WTC11 (cell line): Measurements from ENCODE around the gene KIAA0232. TPM values are rescaled to one million over a fixed set of nuclear protein-coding genes. Genes with fewer than 3 reads are reported as not detected.

Source experiments
- ATAC-seq: fragments of 200-7000 bp; cut with Tn5 transposase; 2 replicates; pipeline ENCODE4 v1.10.0; 2021; ENCODE audit warnings: mild to moderate bottlenecking, moderate library complexity
- CTCF ChIA-PET: fragments of 300-600 bp; sonication (Branson Sonifier 250); formaldehyde crosslinking; loops from one replicate; lab custom pipeline; 2021; ENCODE audit warnings: antibody characterized with exemption; lab: Charles Lee
- POLR2A ChIA-PET: fragments of 350-600 bp; sonication (Branson Sonifier 250); formaldehyde crosslinking; loops from one replicate; lab custom pipeline; 2021; ENCODE audit warnings: antibody characterized with exemption; lab: Charles Lee
- DNase-seq: peaks from one replicate; pipeline ENCODE4 v3.0.0; 2021; ENCODE audit warnings: low spot score
- H3K27ac Mint-ChIP-seq: 2 replicates; pipeline ENCODE4 v1.8.0; 2021; ENCODE audit warnings: mixed read lengths
- H3K27me3 Mint-ChIP-seq: 2 replicates; pipeline ENCODE4 v1.8.0; 2021; ENCODE audit warnings: low read depth, mild to moderate bottlenecking, moderate library complexity, mixed read lengths
- H3K36me3 Mint-ChIP-seq: 2 replicates; pipeline ENCODE4 v1.8.0; 2021; ENCODE audit warnings: mixed read lengths
- H3K4me1 Mint-ChIP-seq: 2 replicates; pipeline ENCODE4 v1.8.0; 2022; ENCODE audit warnings: mixed read lengths
- H3K4me3 Mint-ChIP-seq: 2 replicates; pipeline ENCODE4 v1.8.0; 2021; ENCODE audit warnings: mild to moderate bottlenecking, moderate library complexity, mixed read lengths
- H3K9me3 Mint-ChIP-seq: 2 replicates; pipeline ENCODE4 v1.8.0; 2021; ENCODE audit warnings: mixed read lengths
- ARID4B ChIP-seq: sonication (generic); formaldehyde crosslinking; IDR thresholded peaks from 2 replicates; pipeline ENCODE4 v1.8.0; 2023; ENCODE audit warnings: missing genetic modification reagents, mild to moderate bottlenecking, borderline replicate concordance
- CREM ChIP-seq: sonication (generic); formaldehyde crosslinking; IDR thresholded peaks from 2 replicates; pipeline ENCODE4 v1.8.1; 2022; ENCODE audit warnings: mild to moderate bottlenecking, missing genetic modification reagents, moderate library complexity
- ELF4 ChIP-seq: sonication (generic); formaldehyde crosslinking; IDR thresholded peaks from 2 replicates; pipeline ENCODE4 v1.8.1; 2022; ENCODE audit warnings: low read depth, mild to moderate bottlenecking, moderate library complexity, missing genetic modification reagents
- ESRRA ChIP-seq: sonication (generic); formaldehyde crosslinking; IDR thresholded peaks from 2 replicates; pipeline ENCODE4 v1.8.1; 2022; ENCODE audit warnings: mild to moderate bottlenecking, missing genetic modification reagents, borderline replicate concordance
- ETV6 ChIP-seq: sonication (generic); formaldehyde crosslinking; IDR thresholded peaks from 2 replicates; pipeline ENCODE4 v1.8.1; 2022; ENCODE audit warnings: mild to moderate bottlenecking, missing genetic modification reagents
- GABPB1 ChIP-seq: sonication (generic); formaldehyde crosslinking; IDR thresholded peaks from 2 replicates; pipeline ENCODE4 v1.8.1; 2023; ENCODE audit warnings: mild to moderate bottlenecking, missing genetic modification reagents
- JAZF1 ChIP-seq: fragments of 250-450 bp; sonication (Bioruptor Pico); IDR thresholded peaks from 2 replicates; pipeline ENCODE4 v1.9.0; 2021; ENCODE audit warnings: moderate library complexity, mild to moderate bottlenecking, inconsistent platforms
- JUN ChIP-seq: sonication (generic); formaldehyde crosslinking; IDR thresholded peaks from 2 replicates; pipeline ENCODE4 v1.8.0; 2023; ENCODE audit warnings: mild to moderate bottlenecking, missing genetic modification reagents
- OVOL2 ChIP-seq: fragments of 250-450 bp; sonication (Bioruptor Pico); IDR thresholded peaks from 2 replicates; pipeline ENCODE4 v1.9.0; 2021; ENCODE audit warnings: mild to moderate bottlenecking, borderline replicate concordance
- SMAD4 ChIP-seq: sonication (generic); formaldehyde crosslinking; IDR thresholded peaks from 2 replicates; pipeline ENCODE4 v1.8.0; 2022; ENCODE audit warnings: mild to moderate bottlenecking, missing genetic modification reagents
- ZNF423 ChIP-seq: fragments of 250-450 bp; sonication (Bioruptor Pico); IDR thresholded peaks from 2 replicates; pipeline ENCODE4 v2.1.2; 2022; ENCODE audit warnings: mild to moderate bottlenecking, moderate library complexity
- total RNA-seq: library from RNA; stranded (reverse); gene quantifications from 3 replicates; pipeline ENCODE4 v1.2.3, GENCODE V29; 2021
- TF ChIP-seq, protein P1 (sequence below): fragments of 200-600 bp; IDR thresholded peaks from 2 replicates; pipeline ENCODE4 v1.8.0; 2022; ENCODE audit warnings: antibody characterized with exemption
- TF ChIP-seq, protein P2 (sequence below): sonication (generic); formaldehyde crosslinking; IDR thresholded peaks from 2 replicates; pipeline ENCODE4 v1.8.0; 2023; ENCODE audit warnings: mild to moderate bottlenecking, missing genetic modification reagents
- TF ChIP-seq, protein P3 (sequence below): sonication (generic); formaldehyde crosslinking; conservative IDR thresholded peaks from 2 replicates; pipeline ENCODE4 v1.8.1; 2023; ENCODE audit warnings: mild to moderate bottlenecking, low read depth, missing genetic modification reagents, moderate library complexity

KIAA0232 gene
- total RNA-seq, 1 experiment from 2014 or later: 23.2 TPM

GRCh38 chr4:6893449-6894085 lies 111.0 kb downstream of the KIAA0232 start:
- ChIA-PET POLR2A (no interaction called here), CTCF (interaction anchor here (0.9 to 2.2 kb wide), 4 partner anchors 15 to 192 kb away, joined by 3 to 8 read pairs (median 4); no protein-coding TSS in a partner anchor)
- no peak overlapping the region for H3K27ac Mint-ChIP-seq
- H3K4me1 Mint-ChIP-seq: peaks cover 3% of the 10 kb centered on the region
- peaks cover 12% of the 10 kb centered on the region for H3K36me3 Mint-ChIP-seq
- ATAC-seq (no peak), DNase-seq (no peak)
- no peaks in the 10 kb centered on the region for H3K27me3 Mint-ChIP-seq
- H3K4me3 Mint-ChIP-seq: no peak overlapping the region
- TF ChIP-seq GABPB1 (CRISPR knock-in tag) (peak; percentile 92), ETV6 (CRISPR knock-in tag) (no peak)
- H3K9me3 Mint-ChIP-seq: peaks cover 10% of the 10 kb centered on the region

GRCh38 chr4:6894086-6894478 lies 111.6 kb downstream of the KIAA0232 start:
- Mint-ChIP-seq H3K4me1 (peaks cover 3% of the 10 kb centered on the region), H3K4me3 (no peak overlapping the region), H3K36me3 (peaks cover 12% of the 10 kb centered on the region), H3K9me3 (peaks cover 13% of the 10 kb centered on the region), H3K27ac (no peak overlapping the region), H3K27me3 (no peaks in the 10 kb centered on the region)
- TF ChIP-seq ELF4 (no peak), ARID4B (CRISPR knock-in tag) (no peak), SMAD4 (no peak), JAZF1 (CRISPR knock-in tag) (no peak)
- TF ChIP-seq, protein P1, sequence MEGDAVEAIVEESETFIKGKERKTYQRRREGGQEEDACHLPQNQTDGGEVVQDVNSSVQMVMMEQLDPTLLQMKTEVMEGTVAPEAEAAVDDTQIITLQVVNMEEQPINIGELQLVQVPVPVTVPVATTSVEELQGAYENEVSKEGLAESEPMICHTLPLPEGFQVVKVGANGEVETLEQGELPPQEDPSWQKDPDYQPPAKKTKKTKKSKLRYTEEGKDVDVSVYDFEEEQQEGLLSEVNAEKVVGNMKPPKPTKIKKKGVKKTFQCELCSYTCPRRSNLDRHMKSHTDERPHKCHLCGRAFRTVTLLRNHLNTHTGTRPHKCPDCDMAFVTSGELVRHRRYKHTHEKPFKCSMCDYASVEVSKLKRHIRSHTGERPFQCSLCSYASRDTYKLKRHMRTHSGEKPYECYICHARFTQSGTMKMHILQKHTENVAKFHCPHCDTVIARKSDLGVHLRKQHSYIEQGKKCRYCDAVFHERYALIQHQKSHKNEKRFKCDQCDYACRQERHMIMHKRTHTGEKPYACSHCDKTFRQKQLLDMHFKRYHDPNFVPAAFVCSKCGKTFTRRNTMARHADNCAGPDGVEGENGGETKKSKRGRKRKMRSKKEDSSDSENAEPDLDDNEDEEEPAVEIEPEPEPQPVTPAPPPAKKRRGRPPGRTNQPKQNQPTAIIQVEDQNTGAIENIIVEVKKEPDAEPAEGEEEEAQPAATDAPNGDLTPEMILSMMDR: no peak
- TF ChIP-seq, protein P2, sequence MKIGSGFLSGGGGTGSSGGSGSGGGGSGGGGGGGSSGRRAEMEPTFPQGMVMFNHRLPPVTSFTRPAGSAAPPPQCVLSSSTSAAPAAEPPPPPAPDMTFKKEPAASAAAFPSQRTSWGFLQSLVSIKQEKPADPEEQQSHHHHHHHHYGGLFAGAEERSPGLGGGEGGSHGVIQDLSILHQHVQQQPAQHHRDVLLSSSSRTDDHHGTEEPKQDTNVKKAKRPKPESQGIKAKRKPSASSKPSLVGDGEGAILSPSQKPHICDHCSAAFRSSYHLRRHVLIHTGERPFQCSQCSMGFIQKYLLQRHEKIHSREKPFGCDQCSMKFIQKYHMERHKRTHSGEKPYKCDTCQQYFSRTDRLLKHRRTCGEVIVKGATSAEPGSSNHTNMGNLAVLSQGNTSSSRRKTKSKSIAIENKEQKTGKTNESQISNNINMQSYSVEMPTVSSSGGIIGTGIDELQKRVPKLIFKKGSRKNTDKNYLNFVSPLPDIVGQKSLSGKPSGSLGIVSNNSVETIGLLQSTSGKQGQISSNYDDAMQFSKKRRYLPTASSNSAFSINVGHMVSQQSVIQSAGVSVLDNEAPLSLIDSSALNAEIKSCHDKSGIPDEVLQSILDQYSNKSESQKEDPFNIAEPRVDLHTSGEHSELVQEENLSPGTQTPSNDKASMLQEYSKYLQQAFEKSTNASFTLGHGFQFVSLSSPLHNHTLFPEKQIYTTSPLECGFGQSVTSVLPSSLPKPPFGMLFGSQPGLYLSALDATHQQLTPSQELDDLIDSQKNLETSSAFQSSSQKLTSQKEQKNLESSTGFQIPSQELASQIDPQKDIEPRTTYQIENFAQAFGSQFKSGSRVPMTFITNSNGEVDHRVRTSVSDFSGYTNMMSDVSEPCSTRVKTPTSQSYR (CRISPR knock-in tag): no peak
- DNase-seq (no peak), ATAC-seq (no peak)
- ChIA-PET POLR2A (interaction anchor here (0.5 kb wide), 1 partner anchor 8 kb away, joined by 3 read pairs; no protein-coding TSS in a partner anchor), CTCF (interaction anchor here (1.2 to 2.2 kb wide), 2 partner anchors 177 to 192 kb away, joined by 3 to 8 read pairs; no protein-coding TSS in a partner anchor)

- peaks cover 3% of the 10 kb centered on the region for H3K4me1 Mint-ChIP-seq
- H3K27me3 Mint-ChIP-seq: no peaks in the 10 kb centered on the region
- CTCF ChIA-PET: no interaction called here
- POLR2A ChIA-PET: interaction anchor here (0.5 kb wide), 1 partner anchor 9 kb away, joined by 3 read pairs; no protein-coding TSS in a partner anchor
- ATAC-seq (no peak), DNase-seq (no peak)
- peaks cover 13% of the 10 kb centered on the region for H3K9me3 Mint-ChIP-seq
- H3K27ac Mint-ChIP-seq: no peak overlapping the region
- H3K36me3 Mint-ChIP-seq: peaks cover 12% of the 10 kb centered on the region
- H3K4me3 Mint-ChIP-seq: no peak overlapping the region
- TF ChIP-seq OVOL2 (CRISPR knock-in tag) (no peak), ESRRA (no peak), ZNF423 (CRISPR knock-in tag) (no peak), CREM (CRISPR knock-in tag) (no peak), JUN (CRISPR knock-in tag) (no peak)
- TF ChIP-seq, protein P3, sequence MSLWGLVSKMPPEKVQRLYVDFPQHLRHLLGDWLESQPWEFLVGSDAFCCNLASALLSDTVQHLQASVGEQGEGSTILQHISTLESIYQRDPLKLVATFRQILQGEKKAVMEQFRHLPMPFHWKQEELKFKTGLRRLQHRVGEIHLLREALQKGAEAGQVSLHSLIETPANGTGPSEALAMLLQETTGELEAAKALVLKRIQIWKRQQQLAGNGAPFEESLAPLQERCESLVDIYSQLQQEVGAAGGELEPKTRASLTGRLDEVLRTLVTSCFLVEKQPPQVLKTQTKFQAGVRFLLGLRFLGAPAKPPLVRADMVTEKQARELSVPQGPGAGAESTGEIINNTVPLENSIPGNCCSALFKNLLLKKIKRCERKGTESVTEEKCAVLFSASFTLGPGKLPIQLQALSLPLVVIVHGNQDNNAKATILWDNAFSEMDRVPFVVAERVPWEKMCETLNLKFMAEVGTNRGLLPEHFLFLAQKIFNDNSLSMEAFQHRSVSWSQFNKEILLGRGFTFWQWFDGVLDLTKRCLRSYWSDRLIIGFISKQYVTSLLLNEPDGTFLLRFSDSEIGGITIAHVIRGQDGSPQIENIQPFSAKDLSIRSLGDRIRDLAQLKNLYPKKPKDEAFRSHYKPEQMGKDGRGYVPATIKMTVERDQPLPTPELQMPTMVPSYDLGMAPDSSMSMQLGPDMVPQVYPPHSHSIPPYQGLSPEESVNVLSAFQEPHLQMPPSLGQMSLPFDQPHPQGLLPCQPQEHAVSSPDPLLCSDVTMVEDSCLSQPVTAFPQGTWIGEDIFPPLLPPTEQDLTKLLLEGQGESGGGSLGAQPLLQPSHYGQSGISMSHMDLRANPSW: no peak
These were observed 112.3 kb downstream of the KIAA0232 start for GRCh38 chr4:6894528-6895498.
